ENCODE data around the gene BRME1.

The BRME1 gene

GRCh38 chr19:13905634-13906520 lies at the start of gene BRME1, which contains the start of gene CC2D1A:
Gene BRME1, minus strand, starts transcription at chr19:13906117. Its CDS starts 1,225 bp downstream, at chr19:13904892.
Gene CC2D1A, plus strand, starts transcription at chr19:13906201. Its CDS starts 241 bp downstream, at chr19:13906442.
- peak; percentile 85 for DNase-seq (ENCODE audit: low read depth)

DNA sequence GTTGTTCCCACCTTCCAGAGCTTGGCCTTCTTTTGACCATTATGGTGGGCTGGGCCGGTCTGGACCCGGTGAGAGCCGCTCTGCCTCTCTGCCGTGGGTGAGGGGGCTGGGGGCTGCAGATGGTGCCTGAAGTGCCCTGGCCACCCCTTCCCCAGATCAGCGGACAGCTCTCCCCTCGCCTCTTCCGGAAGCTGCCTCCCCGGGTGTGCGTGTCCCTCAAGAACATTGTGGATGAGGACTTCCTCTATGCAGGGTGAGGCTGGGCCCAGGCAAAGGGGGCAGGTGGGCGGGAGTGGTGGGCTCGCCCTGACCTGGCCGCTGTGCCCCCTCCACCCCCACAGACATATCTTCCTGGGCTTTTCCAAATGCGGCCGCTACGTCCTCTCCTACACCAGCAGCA lies 48.3 kb upstream of the BRME1 start:
- DNase-seq (ENCODE audit: low read depth): no peak

DNA sequence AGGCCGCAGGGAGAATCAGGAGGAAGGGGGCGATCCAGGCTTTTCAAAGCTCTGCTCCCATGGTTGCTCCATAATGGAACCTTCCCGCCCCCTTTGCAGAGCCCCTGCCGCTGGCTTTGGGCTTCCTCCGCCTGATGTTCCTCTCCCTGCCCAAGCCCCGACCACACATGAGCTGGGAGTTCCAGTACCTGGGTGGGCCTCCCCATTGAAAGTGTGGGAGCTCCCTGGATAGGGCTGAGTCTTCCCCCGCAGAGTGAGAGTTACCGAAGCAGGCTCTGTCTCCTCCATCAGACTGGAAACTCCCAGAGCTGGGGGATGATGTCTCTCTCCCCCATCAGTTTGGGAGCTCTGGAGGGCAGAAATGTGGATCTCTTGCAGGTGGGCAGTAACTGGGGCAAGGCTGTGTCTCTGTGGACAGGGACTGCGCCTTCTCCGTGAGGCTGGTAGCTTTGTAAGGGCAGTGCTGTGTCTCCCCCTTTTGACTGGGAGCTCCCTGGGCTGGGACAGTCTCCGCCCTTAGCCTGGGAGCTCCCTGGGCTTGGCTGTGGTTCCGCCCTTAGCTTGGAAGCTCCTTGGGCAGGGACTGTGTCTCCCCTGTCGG lies 47.1 kb upstream of the BRME1 start:
- DNase-seq (ENCODE audit: low read depth): peak; percentile 80

DNA sequence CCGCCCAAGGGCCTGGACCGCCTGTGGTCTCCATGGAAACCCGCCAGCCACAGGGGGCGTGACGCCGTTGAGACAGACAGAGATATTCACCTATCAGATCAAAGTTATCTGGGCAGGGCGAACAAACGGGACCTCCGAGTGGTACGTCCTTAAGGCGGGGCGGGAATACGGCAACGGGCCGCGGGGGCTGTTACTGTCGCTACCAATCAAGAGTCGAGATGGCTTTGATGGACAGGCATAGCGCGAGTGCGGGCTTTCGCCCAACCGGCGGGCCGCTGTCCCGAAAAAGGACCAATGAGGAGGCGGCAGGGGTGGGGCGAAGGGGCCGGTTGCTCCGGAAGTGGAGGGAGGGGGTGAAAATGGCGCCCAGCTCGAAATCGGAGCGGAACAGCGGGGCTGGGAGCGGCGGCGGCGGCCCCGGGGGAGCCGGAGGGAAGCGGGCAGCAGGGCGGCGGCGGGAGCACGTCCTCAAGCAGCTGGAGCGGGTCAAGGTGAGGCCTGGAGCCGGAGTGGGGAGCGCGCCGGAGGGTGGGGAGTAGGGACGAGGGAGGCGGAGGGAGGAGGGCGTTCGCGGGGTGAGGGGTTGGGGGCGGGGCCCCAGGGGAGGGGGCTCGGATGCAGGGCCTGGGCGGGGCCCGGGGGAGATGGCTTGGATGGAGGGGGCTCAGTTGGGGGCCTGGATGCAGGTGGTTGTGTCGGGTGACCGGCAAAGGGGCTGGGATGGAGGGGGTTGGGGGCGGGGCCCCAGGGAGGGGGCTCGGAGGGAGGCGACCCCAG lies 46.4 kb upstream of the BRME1 start, which contains the start of gene DCAF15:
Gene DCAF15, plus strand, starts transcription at position 356 of the 777 bp plus-strand sequence. Its CDS starts 4 bp downstream, at position 360.
- DNase-seq (ENCODE audit: low read depth): peak; percentile 100

DNA sequence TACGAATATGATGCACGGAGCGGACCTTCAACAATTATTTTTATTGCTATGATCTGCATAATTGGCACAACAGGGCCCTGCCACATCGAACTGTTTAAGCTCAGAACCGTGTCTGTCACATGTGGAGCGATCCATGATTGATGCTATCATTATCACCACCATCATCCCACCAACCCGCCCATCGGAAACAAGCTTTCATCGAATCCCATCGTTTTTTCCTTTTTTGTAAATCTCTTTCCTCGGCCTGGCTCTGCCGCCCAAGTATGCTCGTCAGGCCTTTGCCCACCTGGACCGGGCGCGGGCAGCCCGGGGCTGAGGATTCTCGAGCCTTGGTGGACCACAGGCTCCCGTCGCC lies 45.9 kb upstream of the BRME1 start:
- no peak for DNase-seq (ENCODE audit: low read depth)

- no peak for DNase-seq (ENCODE audit: low read depth)
Measured at GRCh38 chr19:13951043-13951442, 45.1 kb upstream of the BRME1 start.

DNA sequence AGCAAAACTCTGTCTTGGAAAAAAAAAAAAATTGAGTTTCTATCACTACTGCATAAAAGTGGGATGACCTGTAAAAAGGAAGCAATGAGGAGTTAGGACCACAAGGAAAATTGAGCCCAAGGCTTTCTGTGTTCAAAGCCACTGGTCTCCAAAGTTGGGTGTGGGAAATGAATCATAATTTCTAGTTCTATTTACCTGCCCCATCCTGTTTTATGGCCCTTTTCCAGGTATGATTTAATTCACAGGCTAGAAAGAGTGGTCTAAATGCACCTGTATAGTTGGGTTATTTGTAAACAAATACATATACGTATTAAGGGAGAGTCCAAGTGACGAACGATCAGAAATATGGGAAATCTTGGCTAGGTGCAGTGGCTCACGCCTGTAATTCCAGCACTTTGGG lies 40.5 kb upstream of the BRME1 start:
- DNase-seq (ENCODE audit: low read depth): no peak

- peak; percentile 20 for DNase-seq (ENCODE audit: low read depth)
Measured at GRCh38 chr19:13942023-13942684, 36.2 kb upstream of the BRME1 start.

DNA sequence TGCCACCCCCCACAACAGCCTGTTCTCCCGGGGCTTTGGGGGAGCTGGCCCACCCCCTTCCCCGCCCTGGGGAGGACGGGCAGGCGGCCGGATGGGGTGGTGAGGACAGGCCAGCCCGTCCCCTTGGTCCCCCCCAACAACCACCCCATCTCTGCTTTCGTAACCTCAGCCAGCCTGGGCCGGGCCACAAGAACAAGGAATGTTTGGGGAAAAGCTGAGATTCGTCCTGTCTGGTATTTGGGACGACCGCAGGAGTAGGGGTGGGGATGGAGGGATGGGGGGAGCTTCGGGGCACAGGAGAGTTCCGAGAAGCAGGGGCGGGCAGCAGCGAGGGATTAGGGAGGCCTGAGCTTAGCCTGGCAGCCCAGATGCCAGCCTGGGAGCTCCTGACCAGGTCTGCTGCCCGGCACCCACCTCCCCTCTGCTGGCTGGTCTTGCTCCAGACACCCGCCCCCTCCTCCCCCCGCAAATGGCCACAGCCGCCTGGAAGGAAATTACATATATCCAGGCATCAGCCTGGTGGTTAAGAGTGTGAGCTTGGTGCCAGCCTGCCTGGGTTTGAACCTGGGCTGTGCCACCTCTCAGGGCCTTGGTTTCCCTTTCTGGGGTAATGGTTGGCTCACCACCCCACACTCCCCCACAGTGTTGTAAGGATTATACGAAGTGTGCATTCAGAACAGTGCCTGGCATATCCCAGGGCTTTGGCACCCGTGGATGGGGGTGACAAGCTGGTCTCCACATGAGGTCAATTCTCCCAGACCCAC lies 32.6 kb upstream of the BRME1 start, which contains the start of gene PODNL1:
Gene PODNL1, minus strand, starts transcription at position 117 of the 764 bp plus-strand sequence. CDS start 236 bp downstream, outside the sequence.
- peak; percentile 89 for DNase-seq (ENCODE audit: low read depth)

DNA sequence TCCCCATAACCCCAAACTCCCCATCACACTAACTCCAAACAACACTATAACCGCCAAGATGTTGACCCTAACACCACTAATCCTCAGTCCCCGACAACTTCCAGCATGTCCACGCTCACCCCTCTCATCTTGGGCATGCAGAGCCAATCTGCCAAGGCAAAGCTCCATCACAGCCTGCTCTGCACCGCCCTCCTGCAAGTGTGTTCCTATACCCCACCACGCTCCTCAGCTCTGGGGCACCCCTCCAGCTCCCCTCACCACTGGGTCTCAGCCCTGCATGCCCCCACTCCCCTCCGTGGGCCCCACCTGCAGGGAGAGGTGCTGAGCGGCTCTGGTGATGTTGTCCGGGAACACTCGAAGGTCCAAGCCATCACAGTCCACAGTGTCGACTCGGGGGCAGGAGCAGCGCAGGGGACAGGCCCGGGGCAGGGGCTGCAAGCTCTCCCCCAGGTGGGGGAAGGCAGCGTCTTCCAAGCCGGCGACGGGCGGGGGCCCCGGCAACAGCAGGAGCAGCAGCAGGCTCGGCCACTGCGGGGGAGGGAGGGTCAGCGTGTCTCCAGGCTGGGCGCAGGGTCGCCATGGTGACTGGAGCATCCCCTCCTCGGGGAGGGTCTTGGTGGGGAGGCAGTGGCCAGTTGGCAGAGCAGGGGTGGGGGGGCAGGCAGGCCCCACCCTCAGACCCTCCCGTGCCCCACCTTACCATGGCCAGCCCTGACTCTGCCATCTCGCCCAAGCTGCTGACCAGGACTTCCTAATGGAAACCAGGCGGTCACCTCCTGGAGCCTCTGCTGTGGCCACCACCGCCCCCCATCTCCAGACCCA lies 31.8 kb upstream of the BRME1 start:
- peak; percentile 21 for DNase-seq (ENCODE audit: low read depth)

DNA sequence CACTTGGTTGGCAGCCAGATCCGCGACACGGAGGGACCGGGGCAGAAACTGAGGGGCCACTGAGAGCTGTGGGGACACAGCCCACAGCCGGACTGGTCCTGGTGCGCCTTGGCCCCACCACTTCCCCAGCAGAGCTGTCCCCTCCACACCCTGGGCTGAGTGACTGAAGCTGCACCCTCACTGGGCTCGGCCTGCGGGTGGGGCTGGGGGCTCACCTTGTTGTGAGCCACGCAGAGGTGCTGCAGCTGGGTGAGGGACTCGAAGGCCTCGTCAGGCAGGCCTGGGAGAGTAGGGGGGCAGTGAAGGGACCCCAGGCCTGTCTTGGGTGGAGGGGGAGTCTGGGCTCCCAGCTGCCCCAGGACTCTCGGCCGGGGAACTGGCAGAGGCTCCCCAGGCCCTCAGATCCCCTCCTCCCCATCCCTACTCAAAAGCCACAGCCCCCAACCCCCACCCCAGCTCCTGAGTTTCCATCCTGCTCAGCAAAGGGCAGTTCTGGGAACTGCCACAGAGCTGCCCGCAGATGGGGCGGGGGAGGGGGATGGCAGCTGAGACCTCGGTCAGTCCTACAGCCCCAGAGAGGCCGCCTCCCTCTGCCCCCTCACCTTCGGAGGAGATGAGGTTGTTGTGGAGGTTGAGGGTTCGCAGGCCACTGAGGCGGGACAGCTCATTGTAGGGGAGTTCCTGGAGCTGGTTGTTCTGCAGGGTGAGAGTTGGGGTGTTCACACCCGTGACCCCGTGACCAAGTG lies 30.0 kb upstream of the BRME1 start:
- no peak for DNase-seq (ENCODE audit: low read depth)

- DNase-seq (ENCODE audit: low read depth): no peak
Measured at GRCh38 chr19:13934785-13935109, 28.8 kb upstream of the BRME1 start.

DNA sequence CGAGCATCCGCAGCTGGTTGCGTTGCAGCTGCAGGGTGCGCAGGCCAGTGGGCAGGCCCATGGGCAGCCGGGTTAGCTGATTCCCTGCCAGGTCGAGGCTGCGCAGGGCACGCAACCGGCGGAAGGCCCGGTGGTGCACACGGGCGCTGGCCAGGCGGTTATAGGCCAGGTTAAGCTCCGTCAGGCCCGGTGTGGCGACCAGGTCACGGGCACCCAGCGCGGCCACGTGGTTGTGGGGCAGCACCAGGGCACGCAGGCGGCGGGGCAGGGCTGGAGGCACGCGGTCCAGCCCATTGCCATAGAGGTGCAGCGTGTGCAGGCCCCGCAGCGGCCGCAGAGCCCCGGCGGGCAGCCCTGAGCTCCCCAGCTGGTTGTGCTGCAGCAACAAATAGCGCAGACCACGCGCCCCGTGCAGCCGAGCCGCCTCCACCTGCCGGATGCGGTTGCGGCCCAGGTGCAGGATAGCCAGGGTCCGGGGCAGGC lies 27.0 kb upstream of the BRME1 start:
- DNase-seq (ENCODE audit: low read depth): no peak

DNA sequence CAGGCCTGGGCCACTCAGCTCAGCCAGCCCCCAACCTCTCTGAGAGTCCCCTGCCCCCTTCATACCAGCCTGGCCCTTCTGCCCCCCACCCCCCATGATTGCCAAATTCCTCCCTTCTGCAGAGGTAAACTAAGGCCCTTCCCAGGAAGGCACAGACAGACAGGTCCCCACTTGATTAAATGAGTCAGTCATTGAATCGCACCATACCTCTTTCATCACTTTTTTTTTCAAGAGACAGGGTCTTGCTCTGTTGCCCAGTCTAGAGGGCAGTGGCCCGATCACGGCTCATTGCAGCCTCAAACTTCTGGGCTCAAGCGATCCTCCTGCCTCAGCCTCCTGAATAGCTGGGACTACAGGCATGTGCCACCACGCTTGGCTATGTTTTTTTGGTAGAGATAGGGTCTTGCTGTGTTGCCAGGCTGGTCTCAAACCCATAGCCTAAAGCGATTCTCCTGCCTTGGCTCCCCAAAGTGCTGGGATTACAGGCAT lies 26.3 kb upstream of the BRME1 start:
- no peak for DNase-seq (ENCODE audit: low read depth)

- no peak for DNase-seq (ENCODE audit: low read depth)
Measured at GRCh38 chr19:13931391-13932148, 25.7 kb upstream of the BRME1 start.

DNA sequence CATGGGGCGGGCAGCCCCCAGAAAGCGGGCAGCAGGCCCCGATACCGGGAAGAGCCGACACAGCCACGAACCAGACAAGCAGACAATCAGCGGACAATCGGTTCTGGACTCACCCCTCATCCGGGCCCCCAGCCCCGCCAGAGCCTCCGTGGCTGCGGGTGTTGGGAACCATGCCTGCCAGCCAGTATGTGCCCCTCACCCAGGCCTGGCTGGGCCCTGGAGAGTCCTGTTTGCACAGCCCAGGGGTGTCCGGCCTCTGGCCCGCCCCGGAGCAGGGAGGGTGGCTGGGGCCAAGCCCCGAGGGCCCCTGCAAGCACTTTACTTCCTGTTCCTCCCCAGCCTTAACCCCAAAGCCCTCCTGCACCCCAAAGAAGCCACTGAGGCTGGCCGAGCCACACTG lies 24.5 kb upstream of the BRME1 start:
- DNase-seq (ENCODE audit: low read depth): no peak

GRCh38 chr19:13929956-13930355 lies 24.0 kb upstream of the BRME1 start:
- DNase-seq (ENCODE audit: low read depth): no peak

GRCh38 chr19:13929340-13929739 lies 23.4 kb upstream of the BRME1 start:
- no peak for DNase-seq (ENCODE audit: low read depth)

GRCh38 chr19:13926715-13927114 lies 20.8 kb upstream of the BRME1 start:
- no peak for DNase-seq (ENCODE audit: low read depth)

All from EH (cell line).